Hepatocyte (in vitro differentiated cells): ENCODE measurements around the gene RTCB. TPM values are rescaled to one million over a fixed set of nuclear protein-coding genes. Genes with fewer than 3 reads are reported as not detected.

Source experiments
- DNase-seq: peaks from one replicate; pipeline ENCODE4 v3.0.0-alpha.2; 2016; ENCODE audit warnings: low spot score
- H2AFZ ChIP-seq: fragments of 200-600 bp; sonication (generic); 2 replicates; pipeline ENCODE4 v1.6.0; 2016; ENCODE audit warnings: antibody characterized with exemption, mild to moderate bottlenecking
- H3K27ac ChIP-seq: fragments of 200-600 bp; sonication (generic); 2 replicates; pipeline ENCODE4 v1.5.1; 2016; ENCODE audit warnings: mild to moderate bottlenecking
- H3K27me3 ChIP-seq: fragments of 200-600 bp; sonication (generic); 2 replicates; pipeline ENCODE4 v1.6.1; 2016
- H3K36me3 ChIP-seq: fragments of 200-600 bp; sonication (generic); replicated peaks from 2 replicates; pipeline ENCODE4 v1.5.1; 2016; ENCODE audit warnings: low read depth; ENCODE audit not compliant: insufficient read depth
- H3K4me1 ChIP-seq: fragments of 200-600 bp; sonication (generic); 2 replicates; pipeline ENCODE4 v1.5.1; 2016; ENCODE audit warnings: mild to moderate bottlenecking, moderate library complexity; ENCODE audit not compliant: insufficient read depth
- H3K4me2 ChIP-seq: fragments of 200-600 bp; sonication (generic); 2 replicates; pipeline ENCODE4 v1.6.0; 2016
- H3K4me3 ChIP-seq: fragments of 200-600 bp; sonication (generic); 2 replicates; pipeline ENCODE4 v1.5.1; 2016; ENCODE audit warnings: mild to moderate bottlenecking
- H3K79me2 ChIP-seq: fragments of 200-600 bp; sonication (generic); 2 replicates; pipeline ENCODE4 v1.6.0; 2017; ENCODE audit warnings: mild to moderate bottlenecking
- H3K9me2 ChIP-seq: fragments of 200-600 bp; sonication (generic); replicated peaks from 2 replicates; pipeline ENCODE4 v1.6.0; 2017; ENCODE audit warnings: mild to moderate bottlenecking; ENCODE audit not compliant: insufficient read depth
- H3K9me3 ChIP-seq: fragments of 200-600 bp; sonication (generic); 2 replicates; pipeline ENCODE4 v1.5.1; 2016; ENCODE audit warnings: low read depth, mild to moderate bottlenecking
- H4K20me1 ChIP-seq: fragments of 200-600 bp; sonication (generic); 2 replicates; pipeline ENCODE4 v1.6.0; 2016; ENCODE audit warnings: mild to moderate bottlenecking; ENCODE audit not compliant: insufficient read depth, poor library complexity, severe bottlenecking
- EZH2 ChIP-seq: fragments of 200-600 bp; sonication (generic); IDR thresholded peaks from 2 replicates; pipeline ENCODE4 v1.6.1; 2016; ENCODE audit warnings: antibody characterized with exemption, mild to moderate bottlenecking, borderline replicate concordance
- EZH2phosphoT487 ChIP-seq: fragments of 200-600 bp; sonication (generic); IDR thresholded peaks from one replicate; pipeline ENCODE4 v1.6.1; 2018; ENCODE audit warnings: antibody characterized with exemption, mild to moderate bottlenecking, low read depth, moderate library complexity; ENCODE audit not compliant: unreplicated experiment, severe bottlenecking
- WGBS: methylation state at CpG from one replicate; pipeline ENCODE4 v1.1.6; 2016; ENCODE audit warnings: low lambda C conversion rate; ENCODE audit errors: missing lambda C conversion rate; 5-methylcytosine and 5-hydroxymethylcytosine counted together
- polyA plus RNA-seq: library from polyadenylated mRNA; unstranded; fragments of >200 nt; fragmentation: Nextera tagmentation; extraction: Ambion mirVana; gene quantifications from 2 replicates; pipeline ENCODE4 v1.2.1, GENCODE V29; 2016
- total RNA-seq: library from RNA; depleted of rRNA; stranded (reverse); fragments of >200 nt; gene quantifications from 2 replicates; pipeline ENCODE4 v1.2.3, GENCODE V29; 2014
- TF ChIP-seq, protein P1 (sequence below): fragments of 200-600 bp; sonication (generic); IDR thresholded peaks from 2 replicates; pipeline ENCODE4 v1.5.1; 2016; ENCODE audit warnings: antibody characterized with exemption, mild to moderate bottlenecking; ENCODE audit not compliant: poor library complexity

The RTCB gene
- total and polyA plus RNA-seq, 2 experiments from 2014 or later: 80.3 to 95.6 TPM

GRCh38 chr22:32378707-32379272 is 33.3 kb downstream of the RTCB start:
- peak; percentile 38 for DNase-seq
- no peaks in the 10 kb centered on the region for H3K9me2 ChIP-seq
- 58% methylated on average over 4 of the region's 4 CpGs for WGBS
- H3K4me2 ChIP-seq: no peak overlapping the region
- no peak overlapping the region for H2AFZ ChIP-seq
- H3K4me1 ChIP-seq: no peaks in the 10 kb centered on the region
- no peak for TF ChIP-seq EZH2phosphoT487
- TF ChIP-seq, protein P1, sequence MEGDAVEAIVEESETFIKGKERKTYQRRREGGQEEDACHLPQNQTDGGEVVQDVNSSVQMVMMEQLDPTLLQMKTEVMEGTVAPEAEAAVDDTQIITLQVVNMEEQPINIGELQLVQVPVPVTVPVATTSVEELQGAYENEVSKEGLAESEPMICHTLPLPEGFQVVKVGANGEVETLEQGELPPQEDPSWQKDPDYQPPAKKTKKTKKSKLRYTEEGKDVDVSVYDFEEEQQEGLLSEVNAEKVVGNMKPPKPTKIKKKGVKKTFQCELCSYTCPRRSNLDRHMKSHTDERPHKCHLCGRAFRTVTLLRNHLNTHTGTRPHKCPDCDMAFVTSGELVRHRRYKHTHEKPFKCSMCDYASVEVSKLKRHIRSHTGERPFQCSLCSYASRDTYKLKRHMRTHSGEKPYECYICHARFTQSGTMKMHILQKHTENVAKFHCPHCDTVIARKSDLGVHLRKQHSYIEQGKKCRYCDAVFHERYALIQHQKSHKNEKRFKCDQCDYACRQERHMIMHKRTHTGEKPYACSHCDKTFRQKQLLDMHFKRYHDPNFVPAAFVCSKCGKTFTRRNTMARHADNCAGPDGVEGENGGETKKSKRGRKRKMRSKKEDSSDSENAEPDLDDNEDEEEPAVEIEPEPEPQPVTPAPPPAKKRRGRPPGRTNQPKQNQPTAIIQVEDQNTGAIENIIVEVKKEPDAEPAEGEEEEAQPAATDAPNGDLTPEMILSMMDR: peak; percentile 42
- H3K4me3 ChIP-seq: no peak overlapping the region
- H3K9me3 ChIP-seq: no peaks in the 10 kb centered on the region
- H3K27ac ChIP-seq: no peak overlapping the region
- no peaks in the 10 kb centered on the region for H4K20me1 ChIP-seq
- no peaks in the 10 kb centered on the region for H3K79me2 ChIP-seq
- H3K36me3 ChIP-seq: no peaks in the 10 kb centered on the region
- no peaks in the 10 kb centered on the region for H3K27me3 ChIP-seq

- Histone ChIP-seq H3K9me2 (no peaks in the 10 kb centered on the region), H3K4me3 (no peak overlapping the region), H3K4me1 (no peaks in the 10 kb centered on the region), H3K4me2 (no peak overlapping the region), H3K27ac (no peak overlapping the region), H3K9me3 (no peaks in the 10 kb centered on the region), H3K36me3 (no peaks in the 10 kb centered on the region), H3K27me3 (no peaks in the 10 kb centered on the region), H2AFZ (no peak overlapping the region), H4K20me1 (no peaks in the 10 kb centered on the region), H3K79me2 (no peaks in the 10 kb centered on the region)
- TF ChIP-seq, protein P1: no peak
- DNase-seq: no peak
- WGBS: 77% methylated on average over 5 of the region's 5 CpGs
Observed at GRCh38 chr22:32376681-32377080, 35.4 kb downstream of the RTCB start.

DNA sequence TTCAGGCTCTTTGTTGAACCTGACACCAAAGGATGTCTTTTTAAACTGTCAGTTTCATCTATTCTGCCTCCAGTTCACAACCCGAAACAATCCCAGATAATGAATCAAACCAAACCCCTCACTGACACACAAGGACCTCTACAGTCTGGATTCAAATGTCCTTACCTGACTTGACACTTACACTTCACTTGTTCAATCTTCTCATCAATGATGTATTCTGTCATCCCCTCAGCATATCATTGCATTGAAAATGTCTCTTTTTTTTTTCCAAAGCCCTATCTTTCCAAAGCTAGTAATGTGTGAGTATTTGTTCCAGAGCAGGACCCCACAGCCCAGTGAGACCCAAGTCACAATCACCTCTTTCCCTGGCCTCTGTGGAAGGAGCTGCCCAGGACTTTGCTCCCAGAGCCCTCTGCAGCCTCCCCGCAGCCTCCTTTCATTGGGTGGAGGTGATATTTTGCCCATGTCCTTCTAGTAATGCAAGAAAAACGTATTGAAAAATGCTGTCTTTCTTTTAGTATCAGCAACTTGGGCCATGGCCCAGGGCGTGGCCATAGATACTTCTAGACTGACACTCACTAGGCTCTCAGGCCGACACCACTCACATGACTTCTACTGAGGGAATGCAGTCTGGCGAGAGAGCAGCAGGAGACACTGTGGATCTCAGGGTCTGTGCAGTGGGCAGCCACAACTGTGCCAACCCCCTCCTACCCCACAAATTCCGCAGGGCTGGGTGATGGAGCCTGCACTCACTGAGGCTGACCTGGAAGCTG is 36.2 kb downstream of the RTCB start:
- no peaks in the 10 kb centered on the region for H3K27me3 ChIP-seq
- TF ChIP-seq EZH2 (no peak), EZH2phosphoT487 (no peak)
- TF ChIP-seq, protein P1: no peak
- H2AFZ ChIP-seq: no peak overlapping the region
- no peaks in the 10 kb centered on the region for H4K20me1 ChIP-seq
- H3K4me3 ChIP-seq: no peak overlapping the region
- 78% methylated on average over 7 of the region's 7 CpGs for WGBS
- no peaks in the 10 kb centered on the region for H3K36me3 ChIP-seq
- H3K4me1 ChIP-seq: no peaks in the 10 kb centered on the region
- H3K27ac ChIP-seq: no peak overlapping the region
- H3K9me3 ChIP-seq: no peaks in the 10 kb centered on the region
- no peak for DNase-seq
- no peaks in the 10 kb centered on the region for H3K9me2 ChIP-seq
- H3K79me2 ChIP-seq: no peaks in the 10 kb centered on the region
- H3K4me2 ChIP-seq: no peak overlapping the region
